Middle frontal gyrus (tissue), 1 donor: ENCODE data around the gene ZSCAN25.
"Not testable (repeated sequence)": the region's sequence is repeated elsewhere in the genome, so short reads cannot be mapped to it uniquely, and the experiment has no call there.

Experiments
- DNase-seq: peaks from one replicate; pipeline ENCODE4 v3.0.0-alpha.2; 2015; ENCODE audit warnings: low spot score; ENCODE audit errors: extremely low spot score

The ZSCAN25 gene

DNA sequence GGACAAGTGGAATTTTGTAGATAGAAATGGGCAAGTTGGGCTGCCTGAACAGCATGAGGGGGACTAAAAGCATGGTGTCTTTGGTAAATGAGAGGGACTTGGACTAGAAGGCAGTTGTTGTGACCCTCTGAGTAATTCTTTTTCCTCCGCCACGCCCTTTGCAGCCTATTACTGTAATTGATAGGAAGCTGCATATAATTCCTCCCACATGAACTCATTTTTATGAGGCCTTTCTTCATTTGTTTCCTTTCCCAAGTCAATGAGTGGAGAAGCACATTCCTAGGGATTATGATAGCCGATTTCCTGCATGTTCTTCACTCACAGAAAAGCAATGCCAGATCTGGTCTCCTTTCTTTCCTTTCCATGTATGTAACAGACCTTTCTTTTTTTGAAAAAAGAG, 27.7 kb downstream of the ZSCAN25 start:
- DNase-seq = no peak

DNA sequence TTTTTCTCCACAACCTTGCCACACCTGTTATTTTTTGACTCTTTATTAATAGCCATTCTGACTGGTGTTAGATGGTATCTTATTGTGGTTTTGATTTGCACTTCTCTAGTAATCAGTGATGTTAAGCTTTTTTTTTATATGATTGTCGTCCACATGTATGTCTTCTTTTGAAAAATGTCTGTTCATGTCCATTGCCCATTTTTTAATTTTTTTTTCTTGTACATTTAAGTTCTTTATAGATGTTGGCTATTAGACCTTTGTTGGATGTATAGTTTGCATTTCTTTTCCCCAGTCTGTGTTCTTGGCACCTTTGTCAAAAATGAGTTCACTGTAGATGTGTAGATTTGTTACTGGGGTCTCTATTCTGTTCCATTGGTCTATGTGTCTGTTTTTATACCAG, 28.8 kb downstream of the ZSCAN25 start:
- DNase-seq = no peak

GRCh38 chr7:99648843-99649242, 32.1 kb downstream of the ZSCAN25 start:
- no peak for DNase-seq

- DNase-seq = no peak
Observed at GRCh38 chr7:99651290-99651689, 34.5 kb downstream of the ZSCAN25 start.

DNA sequence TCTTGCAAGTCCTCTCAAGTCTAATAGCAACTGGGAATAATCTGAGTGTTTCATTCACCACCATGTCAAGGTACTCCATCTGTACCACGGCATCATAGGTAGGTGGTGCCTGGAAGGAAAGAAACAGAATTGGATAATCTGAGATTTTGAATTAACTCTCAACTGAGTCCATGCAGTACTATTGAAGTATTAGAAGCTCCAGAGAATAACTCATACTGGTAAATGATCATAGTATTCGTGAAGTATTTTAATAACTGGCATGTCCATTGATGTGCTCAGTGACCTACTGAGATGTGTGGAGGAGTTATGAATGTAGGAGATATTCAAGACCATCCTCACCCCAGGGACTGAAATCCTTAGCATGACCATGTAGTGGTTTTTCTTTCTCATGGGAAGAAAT, 35.9 kb downstream of the ZSCAN25 start:
- DNase-seq = no peak

GRCh38 chr7:99653269-99653668, 36.5 kb downstream of the ZSCAN25 start:
- not testable (repeated sequence) for DNase-seq

- DNase-seq = no peak
Observed at GRCh38 chr7:99653754-99654153, 37.0 kb downstream of the ZSCAN25 start.

DNA sequence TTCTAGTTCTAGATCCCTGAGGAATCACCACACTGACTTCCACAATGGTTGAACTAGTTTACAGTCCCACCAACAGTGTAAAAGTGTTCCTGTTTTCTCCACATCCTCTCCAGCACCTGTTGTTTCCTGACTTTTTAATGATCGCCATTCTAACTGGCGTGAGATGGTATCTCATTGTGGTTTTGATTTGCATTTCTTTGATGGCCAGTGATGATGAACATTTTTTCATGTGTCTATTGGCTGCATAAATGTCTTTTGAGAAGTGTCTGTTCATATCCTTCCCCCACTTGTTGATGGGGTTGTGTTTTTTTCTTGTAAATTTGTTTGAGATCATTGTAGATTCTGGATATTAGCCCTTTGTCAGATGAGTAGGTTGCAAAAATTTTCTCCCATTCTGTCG, 37.9 kb downstream of the ZSCAN25 start:
- not testable (repeated sequence) for DNase-seq

- DNase-seq = not testable (repeated sequence)
Observed at GRCh38 chr7:99657879-99658278, 41.1 kb downstream of the ZSCAN25 start.

DNA sequence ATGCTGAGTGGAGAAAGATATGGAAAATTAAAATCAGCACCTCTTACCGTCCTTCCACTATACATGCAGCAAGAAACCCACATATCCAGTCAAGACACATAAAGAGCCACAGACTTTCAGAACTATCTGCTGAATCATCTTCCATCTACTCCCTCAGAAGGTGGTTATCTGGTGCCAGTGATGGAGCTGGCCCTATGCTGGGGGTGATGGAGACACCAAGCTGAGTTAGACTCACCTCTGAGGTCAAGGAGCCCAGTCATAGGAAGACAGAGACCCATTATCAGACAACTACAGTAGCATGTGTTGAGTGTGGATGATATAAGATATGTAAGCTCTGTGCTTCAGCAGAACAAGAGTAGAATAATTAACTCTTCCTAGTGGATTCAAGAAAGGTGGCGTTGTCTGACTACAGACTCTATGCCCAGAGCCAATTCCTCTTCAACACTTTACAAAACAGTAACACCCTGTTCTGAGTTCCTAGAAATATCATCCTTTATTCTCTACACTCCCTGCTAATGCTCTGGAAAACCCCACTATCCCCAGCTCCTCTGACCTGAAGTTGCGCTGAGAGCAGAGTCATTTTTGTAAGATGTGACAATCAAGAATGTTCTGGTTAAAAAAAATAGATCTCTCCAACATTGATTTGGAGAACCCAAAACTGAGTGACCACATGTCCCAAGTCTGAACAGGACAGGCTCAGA, 48.7 kb downstream of the ZSCAN25 start:
- DNase-seq = no peak

DNA sequence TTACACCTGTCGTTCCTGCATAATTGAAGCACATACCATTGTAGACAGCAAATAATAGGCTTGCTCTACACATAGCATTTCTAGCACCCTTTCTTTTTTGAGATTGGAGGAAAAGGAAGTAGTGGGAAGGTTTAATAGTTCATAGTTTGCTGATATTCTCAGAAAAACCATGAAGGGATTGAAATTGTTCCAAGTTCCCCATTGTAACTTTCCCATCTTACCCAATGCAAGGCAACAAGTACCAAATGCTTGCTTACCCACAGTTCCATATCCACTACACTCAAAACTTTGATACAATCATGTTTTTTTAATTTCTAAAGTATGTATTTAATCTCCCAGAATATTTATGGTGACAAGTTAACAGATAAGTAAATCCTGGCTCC, 49.3 kb downstream of the ZSCAN25 start:
- DNase-seq = no peak

GRCh38 chr7:99667179-99667578, 50.4 kb downstream of the ZSCAN25 start:
- DNase-seq = no peak

DNA sequence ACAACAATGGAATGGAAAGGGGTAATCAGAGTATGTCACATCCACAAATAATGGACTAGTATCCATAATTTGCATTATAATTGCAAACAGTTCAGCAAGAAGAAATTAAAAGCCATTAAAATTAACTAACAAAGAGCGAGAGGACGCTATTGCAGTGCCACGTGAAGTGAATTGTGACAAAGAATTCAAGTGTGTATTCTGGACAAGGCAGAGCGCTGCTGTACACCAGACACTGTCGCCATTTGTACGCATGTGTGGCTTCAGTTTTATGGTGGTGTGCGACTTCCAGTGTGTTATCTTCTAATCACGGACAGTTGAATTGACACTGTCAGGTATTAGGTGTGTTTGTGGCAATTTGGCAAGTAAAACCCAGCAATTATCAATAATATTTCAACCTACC, 51.8 kb downstream of the ZSCAN25 start:
- DNase-seq = no peak

GRCh38 chr7:99669782-99670181, 53.0 kb downstream of the ZSCAN25 start:
- DNase-seq = no peak

GRCh38 chr7:99672573-99672972, 55.8 kb downstream of the ZSCAN25 start:
- no peak for DNase-seq

GRCh38 chr7:99674995-99675742, 58.4 kb downstream of the ZSCAN25 start:
- no peak for DNase-seq

DNA sequence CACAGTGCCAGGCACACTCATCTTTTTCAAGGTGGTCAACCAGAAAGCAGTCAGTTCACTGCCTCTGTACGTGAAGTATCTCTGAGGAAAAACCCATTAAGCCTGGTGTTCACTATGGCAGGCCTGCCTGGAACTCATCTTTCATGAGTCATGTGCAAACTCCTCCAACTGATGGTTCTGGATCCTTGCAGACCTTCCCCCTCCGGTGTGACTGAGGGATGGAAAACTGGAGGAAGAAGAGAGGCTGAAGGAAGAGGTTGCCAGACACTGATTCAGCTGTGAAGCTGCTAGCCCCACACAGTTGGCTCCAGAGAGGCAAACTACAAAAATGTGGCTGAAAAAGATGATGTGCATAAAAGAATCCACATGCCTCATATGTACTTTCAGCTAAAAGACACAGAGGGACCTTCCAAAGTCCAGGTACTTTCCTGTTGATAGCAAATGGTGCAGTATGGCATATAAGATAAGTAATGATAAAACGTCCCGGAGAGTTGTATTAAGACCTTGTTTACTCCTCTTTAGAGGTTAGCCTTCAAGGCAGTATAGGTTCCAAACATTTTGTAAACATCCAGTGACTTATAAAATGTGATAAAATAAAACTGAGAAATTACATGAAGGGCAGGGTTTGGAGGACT, 60.4 kb downstream of the ZSCAN25 start:
- DNase-seq = no peak

GRCh38 chr7:99677648-99678045, 60.9 kb downstream of the ZSCAN25 start:
- no peak for DNase-seq

DNA sequence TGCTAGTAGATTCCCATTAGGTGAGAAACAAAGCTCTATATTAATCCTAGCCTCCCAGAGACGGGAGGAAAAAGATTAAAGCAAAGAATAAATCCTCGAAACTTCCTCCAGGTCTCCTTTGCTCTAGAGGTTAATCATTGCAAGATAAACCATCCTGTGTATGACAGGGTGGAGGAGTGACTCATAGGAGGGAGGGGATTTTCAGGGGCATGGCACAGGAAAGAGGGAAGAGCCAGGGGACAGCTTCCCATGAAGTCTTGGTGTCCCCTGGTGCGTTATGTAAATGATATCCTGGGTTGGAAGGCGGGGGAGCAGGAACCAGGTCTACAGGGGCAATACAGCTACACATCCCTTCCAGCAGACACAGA, 62.3 kb downstream of the ZSCAN25 start:
- DNase-seq = no peak

DNA sequence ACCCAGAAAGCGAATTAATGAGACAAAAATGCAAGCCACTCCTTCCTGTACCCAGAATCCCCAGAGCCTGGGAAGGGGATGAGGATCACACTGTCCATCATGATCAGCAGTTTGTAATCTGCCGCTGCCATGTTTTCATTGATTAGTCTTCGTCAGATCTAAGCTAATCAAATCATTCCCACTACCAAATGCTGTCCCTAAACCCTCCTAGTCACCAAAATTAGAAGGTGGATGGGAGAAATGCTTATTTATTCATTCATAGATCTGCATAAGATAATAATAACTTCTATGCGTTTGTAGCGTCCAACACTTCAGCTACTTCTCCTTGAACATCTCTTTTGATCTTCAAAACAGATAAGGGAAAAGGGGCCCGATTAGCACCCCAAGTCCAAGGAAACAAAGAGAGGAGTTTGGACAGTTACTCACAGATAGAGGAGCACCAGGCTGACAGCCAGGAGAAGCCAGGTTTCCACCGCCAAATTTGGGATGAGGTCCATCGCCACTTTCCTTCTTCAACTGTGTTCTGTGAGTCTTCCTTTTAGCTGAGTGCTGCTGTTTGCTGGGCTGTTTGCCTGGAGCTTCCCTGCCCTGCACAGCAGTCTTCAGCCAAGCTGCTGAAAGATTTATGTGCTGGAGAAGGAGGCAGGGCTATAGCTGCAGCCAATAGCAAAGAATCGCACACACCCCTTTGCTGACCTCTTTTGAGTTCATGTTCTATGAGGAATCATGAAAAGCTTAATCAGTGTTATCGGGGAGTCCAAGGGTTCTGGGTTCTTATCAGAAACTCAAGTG, 62.9 kb downstream of the ZSCAN25 start, which contains the start of gene CYP3A5:
Gene CYP3A5, minus strand, starts transcription at position 597 of the 792 bp plus-strand sequence. Its CDS starts 100 bp downstream, at position 497.
- no peak for DNase-seq
